NCI-H1436 (cell line): Measurements from ENCODE around the gene ANO6.
"Not testable (repeated sequence)": the region's sequence is repeated elsewhere in the genome, so short reads cannot be mapped to it uniquely, and the experiment has no call there.

Experiments used
- DNase-seq: peaks from one replicate; lab custom pipeline; 2025; lab: John Stamatoyannopoulos, UW

The ANO6 gene

GRCh38 chr12:45243963-45244362, 28.1 kb downstream of the ANO6 start:
- DNase-seq = no peak

- DNase-seq = no peak
These were observed 28.9 kb downstream of the ANO6 start for GRCh38 chr12:45244561-45245343.

- no peak for DNase-seq
These were observed 30.3 kb downstream of the ANO6 start for GRCh38 chr12:45246236-45246635.

GRCh38 chr12:45247589-45247988, 31.7 kb downstream of the ANO6 start:
- DNase-seq = no peak

- no peak for DNase-seq
These were observed 32.2 kb downstream of the ANO6 start for GRCh38 chr12:45248095-45248494.

GRCh38 chr12:45254254-45254653, 38.4 kb downstream of the ANO6 start:
- no peak for DNase-seq

GRCh38 chr12:45256721-45257120, 40.8 kb downstream of the ANO6 start:
- no peak for DNase-seq

GRCh38 chr12:45257185-45257930, 41.5 kb downstream of the ANO6 start:
- DNase-seq = no peak

- no peak for DNase-seq
These were observed 43.8 kb downstream of the ANO6 start for GRCh38 chr12:45259675-45260074.

GRCh38 chr12:45260104-45260815, 44.4 kb downstream of the ANO6 start:
- DNase-seq = no peak

GRCh38 chr12:45260854-45261253, 45.0 kb downstream of the ANO6 start:
- no peak for DNase-seq

- not testable (repeated sequence) for DNase-seq
These were observed 46.3 kb downstream of the ANO6 start for GRCh38 chr12:45262185-45262584.

GRCh38 chr12:45263587-45263986, 47.7 kb downstream of the ANO6 start:
- DNase-seq = no peak

GRCh38 chr12:45268672-45269411, 52.9 kb downstream of the ANO6 start:
- DNase-seq = no peak

- no peak for DNase-seq
These were observed 53.5 kb downstream of the ANO6 start for GRCh38 chr12:45269412-45269751.

- no peak for DNase-seq
These were observed 55.1 kb downstream of the ANO6 start for GRCh38 chr12:45270951-45271350.

GRCh38 chr12:45273717-45274271, 57.9 kb downstream of the ANO6 start:
- DNase-seq = no peak

- no peak for DNase-seq
These were observed 60.4 kb downstream of the ANO6 start for GRCh38 chr12:45276154-45276755.

- DNase-seq = no peak
These were observed 62.6 kb downstream of the ANO6 start for GRCh38 chr12:45278447-45278846.

- no peak for DNase-seq
These were observed 64.3 kb downstream of the ANO6 start for GRCh38 chr12:45279931-45280830.
